Large intestine (tissue), 3 donors: Measurements from ENCODE around the gene PSMB10. TPM values are rescaled to one million over a fixed set of nuclear protein-coding genes. Genes with fewer than 3 reads are reported as not detected.

Experiments used
- DNase-seq, 2 donors: peaks; one replicate each; pipeline versions ENCODE4 v3.0.0 to v3.0.0-alpha.2; 2013
- H3K27ac ChIP-seq: one replicate; pipeline ENCODE4 v1.5.1; 2013; ENCODE audit warnings: low read length
- H3K27me3 ChIP-seq: 2 replicates; pipeline ENCODE4 v1.6.1; 2013; ENCODE audit warnings: low read length; ENCODE audit not compliant: control insufficient read depth, insufficient read depth
- H3K36me3 ChIP-seq: 2 replicates; pipeline ENCODE4 v1.6.1; 2013; ENCODE audit warnings: low read length; ENCODE audit not compliant: control insufficient read depth, insufficient read depth
- H3K4me1 ChIP-seq: one replicate; pipeline ENCODE4 v1.6.1; 2013; ENCODE audit warnings: low read length; ENCODE audit not compliant: control insufficient read depth, insufficient read depth
- H3K4me3 ChIP-seq: one replicate; pipeline ENCODE4 v1.5.1; 2013; ENCODE audit warnings: low read length
- H3K9me3 ChIP-seq: one replicate; pipeline ENCODE4 v1.6.1; 2013; ENCODE audit warnings: mild to moderate bottlenecking, low read depth, low read length, moderate library complexity; ENCODE audit not compliant: control insufficient read depth
- WGBS: methylation state at CpG from one replicate; pipeline ENCODE4 v1.1.5; 2013; ENCODE audit warnings: low lambda C conversion rate; ENCODE audit not compliant: insufficient coverage; 5-methylcytosine and 5-hydroxymethylcytosine counted together
- polyA plus RNA-seq: library from polyadenylated mRNA; unstranded; fragments of 120-200 nt; gene quantifications from one replicate; pipeline ENCODE4 v1.2.1, GENCODE V29; 2013

PSMB10 gene
- polyA plus RNA-seq, 1 donor, result 99.2 TPM

DNA sequence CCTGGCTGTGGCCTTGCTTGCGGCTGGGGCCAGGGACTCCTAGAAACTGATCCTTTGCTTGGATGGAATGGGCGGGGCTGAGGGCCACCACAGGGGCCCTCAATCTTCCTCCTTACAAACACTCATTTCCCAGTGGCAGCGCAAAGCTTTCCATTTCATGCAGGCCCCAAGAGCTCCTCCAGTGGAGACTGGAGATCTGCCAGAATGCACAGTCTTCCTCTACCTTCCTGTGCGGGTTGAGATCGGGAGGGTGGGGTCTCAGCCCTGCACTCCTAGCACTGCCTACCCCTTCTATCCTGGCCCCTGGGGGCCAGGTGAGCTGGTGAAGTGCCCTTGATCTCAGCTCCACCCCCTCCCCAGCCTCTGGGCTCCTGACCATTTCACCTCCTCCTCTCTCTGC lies 50.3 kb downstream of the PSMB10 start:
- WGBS, result no CpG with 5 or more reads among the region's 5 CpGs
- Histone ChIP-seq H3K9me3 (no peaks in the 10 kb centered on the region), H3K4me3 (no peak overlapping the region), H3K4me1 (peaks cover 27% of the 10 kb centered on the region), H3K27ac (no peak overlapping the region), H3K36me3 (peaks cover 51% of the 10 kb centered on the region), H3K27me3 (no peaks in the 10 kb centered on the region)
- DNase-seq, result no peak

DNA sequence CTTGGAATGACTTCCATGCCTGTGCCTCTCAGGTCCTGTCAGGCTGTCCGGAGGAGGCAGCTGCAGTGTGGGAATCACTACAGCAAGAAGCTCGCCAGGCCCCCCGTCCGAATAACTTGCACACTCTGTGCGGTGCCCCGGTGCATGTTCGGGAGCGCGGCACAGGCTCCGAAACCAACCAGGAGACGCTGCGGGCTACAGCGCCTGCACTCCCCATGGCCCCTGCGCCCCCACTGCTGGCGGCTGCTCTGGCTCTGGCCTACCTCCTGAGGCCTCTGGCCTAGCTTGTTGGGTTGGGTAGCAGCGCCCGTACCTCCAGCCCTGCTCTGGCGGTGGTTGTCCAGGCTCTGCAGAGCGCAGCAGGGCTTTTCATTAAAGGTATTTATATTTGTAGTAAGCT lies 50.7 kb downstream of the PSMB10 start:
- H3K4me3 ChIP-seq, result no peak overlapping the region
- no peaks in the 10 kb centered on the region for H3K9me3 ChIP-seq
- H3K4me1 ChIP-seq, result peaks cover 27% of the 10 kb centered on the region
- H3K27me3 ChIP-seq, result no peaks in the 10 kb centered on the region
- WGBS, result no CpG with 5 or more reads among the region's 19 CpGs
- DNase-seq, result no peak
- no peak overlapping the region for H3K27ac ChIP-seq
- peaks cover 55% of the 10 kb centered on the region for H3K36me3 ChIP-seq

DNA sequence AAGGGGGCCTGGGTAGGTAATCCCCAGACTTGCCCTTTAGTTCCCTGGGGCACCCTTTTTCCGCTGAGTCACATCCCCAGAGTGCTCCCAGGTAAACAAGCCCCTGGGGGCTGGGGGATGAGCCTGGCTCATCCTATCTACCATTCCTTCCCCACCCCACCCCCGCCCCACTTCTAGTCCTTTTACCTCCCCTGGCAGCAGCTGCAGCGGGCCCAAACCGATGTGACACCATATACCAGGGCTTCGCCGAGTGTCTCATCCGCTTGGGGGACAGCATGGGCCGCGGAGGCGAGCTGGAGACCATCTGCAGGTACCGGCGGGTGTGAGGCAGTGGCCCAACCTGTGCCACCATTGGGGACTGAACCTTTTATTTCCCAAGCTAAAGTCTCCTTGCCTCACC lies 51.1 kb downstream of the PSMB10 start:
- DNase-seq, result no peak
- Histone ChIP-seq H3K27ac (no peak overlapping the region), H3K9me3 (no peaks in the 10 kb centered on the region), H3K4me3 (no peak overlapping the region), H3K27me3 (no peaks in the 10 kb centered on the region), H3K36me3 (peaks cover 59% of the 10 kb centered on the region), H3K4me1 (peaks cover 27% of the 10 kb centered on the region)
- no CpG with 5 or more reads among the region's 12 CpGs for WGBS

DNA sequence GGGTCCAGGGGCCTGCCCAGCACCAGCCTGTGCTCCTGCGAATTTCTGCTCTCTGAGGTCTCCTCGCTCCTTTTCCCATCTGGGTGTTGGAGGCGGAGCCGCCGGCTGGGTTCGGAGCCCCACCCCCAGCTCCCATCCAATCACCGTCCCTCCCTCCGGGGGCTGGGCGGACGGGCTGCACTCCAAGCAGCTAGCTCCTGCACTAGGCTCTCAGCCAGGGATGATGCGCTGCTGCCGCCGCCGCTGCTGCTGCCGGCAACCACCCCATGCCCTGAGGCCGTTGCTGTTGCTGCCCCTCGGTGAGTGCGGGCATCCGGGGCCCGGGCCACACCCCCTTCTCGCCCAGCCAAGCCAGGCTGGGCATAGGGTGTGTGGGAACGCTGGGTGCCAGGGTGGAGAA lies 52.0 kb downstream of the PSMB10 start, which contains the start of gene NRN1L:
NRN1L (plus strand) TSS at position 202 of the 400 bp plus-strand sequence; CDS start at position 221, 19 bp downstream.
- no peaks in the 10 kb centered on the region for H3K9me3 ChIP-seq
- H3K4me3 ChIP-seq, result no peak within 1 kb of the TSS
- H3K36me3 ChIP-seq, result peaks cover 68% of the 10 kb centered on the region
- DNase-seq, result peak; percentile 53 to 54
- H3K27me3 ChIP-seq, result no peaks in the 10 kb centered on the region
- H3K27ac ChIP-seq, result peak within 1 kb of the TSS; percentile 94
- peaks cover 27% of the 10 kb centered on the region for H3K4me1 ChIP-seq
- WGBS, result no CpG with 5 or more reads among the region's 22 CpGs

Other genes with a start within 250 kb of the PSMB10 start
- 6.4 TPM for gene GFOD2, start 217.5 kb downstream of the PSMB10 start, polyA plus RNA-seq
- gene RANBP10, start 130.3 kb downstream of the PSMB10 start, polyA plus RNA-seq, result 18.0 TPM
- 1.5 TPM for gene TSNAXIP1, start 130.0 kb downstream of the PSMB10 start, polyA plus RNA-seq
- 23.4 TPM for gene THAP11, start 94.5 kb downstream of the PSMB10 start, polyA plus RNA-seq
- 123 TPM for gene NUTF2, start 89.9 kb downstream of the PSMB10 start, polyA plus RNA-seq
- gene CENPT, start 89.2 kb downstream of the PSMB10 start, polyA plus RNA-seq, result 58.1 TPM
- gene EDC4, start 63.8 kb downstream of the PSMB10 start, polyA plus RNA-seq, result 59.7 TPM
- 1.6 TPM for gene NRN1L, start 52.0 kb downstream of the PSMB10 start, polyA plus RNA-seq
- gene PSKH1, start 43.6 kb downstream of the PSMB10 start, polyA plus RNA-seq, result 24.2 TPM
- 0.87 TPM for gene CTRL, start 5.0 kb downstream of the PSMB10 start, polyA plus RNA-seq
- gene LCAT, start 7.3 kb upstream of the PSMB10 start, polyA plus RNA-seq, result 18.5 TPM
- gene SLC12A4, start 31.8 kb upstream of the PSMB10 start, polyA plus RNA-seq, result 25.5 TPM
- 0.09 TPM for gene DPEP3, start 43.6 kb upstream of the PSMB10 start, polyA plus RNA-seq
- gene DPEP2, start 62.6 kb upstream of the PSMB10 start, polyA plus RNA-seq, result 1.6 TPM
- not detected for gene DPEP2NB, start 79.1 kb upstream of the PSMB10 start, polyA plus RNA-seq
- gene DDX28, start 86.4 kb upstream of the PSMB10 start, polyA plus RNA-seq, result 9.9 TPM
- 12.2 TPM for gene DUS2, start 86.4 kb upstream of the PSMB10 start, polyA plus RNA-seq
- gene NFATC3, start 148.5 kb upstream of the PSMB10 start, polyA plus RNA-seq, result 22.0 TPM